GM12878 (cell line): Measurements from ENCODE around the gene SPHK2.

ENCODE experiments used
- BMI1 ChIP-seq: fragments of 450-650 bp; IDR thresholded peaks from 2 replicates; pipeline ENCODE4 v1.6.1; 2016; ENCODE audit warnings: mild to moderate bottlenecking, moderate library complexity, borderline replicate concordance
- POLR2A ChIP-seq: IDR thresholded peaks from 2 replicates; pipeline ENCODE4 v1.6.1; 2011; ENCODE audit warnings: low read depth, mild to moderate bottlenecking, low read length
- TF ChIP-seq, protein P1 (sequence below): IDR thresholded peaks from 2 replicates; pipeline ENCODE4 v1.6.1; 2012; ENCODE audit warnings: low read depth, low read length, improper control_type of control experiment
- TF ChIP-seq, protein P2 (sequence below), 3 experiments: IDR thresholded peaks in 2 of 3; conservative IDR thresholded peaks in 1 of 3; 2 replicates each; pipeline ENCODE4 v1.5.1; 2011; ENCODE audit warnings: low read depth in 3 of 3, low read length in 3 of 3, mild to moderate bottlenecking in 3 of 3, control low read depth in 2 of 3, moderate library complexity in 2 of 3, inconsistent platforms in 1 of 3, mixed read lengths in 1 of 3; ENCODE audit not compliant: control insufficient read depth in 2 of 3, insufficient read depth in 1 of 3; ENCODE audit errors: extremely low read depth in 1 of 3

DNA sequence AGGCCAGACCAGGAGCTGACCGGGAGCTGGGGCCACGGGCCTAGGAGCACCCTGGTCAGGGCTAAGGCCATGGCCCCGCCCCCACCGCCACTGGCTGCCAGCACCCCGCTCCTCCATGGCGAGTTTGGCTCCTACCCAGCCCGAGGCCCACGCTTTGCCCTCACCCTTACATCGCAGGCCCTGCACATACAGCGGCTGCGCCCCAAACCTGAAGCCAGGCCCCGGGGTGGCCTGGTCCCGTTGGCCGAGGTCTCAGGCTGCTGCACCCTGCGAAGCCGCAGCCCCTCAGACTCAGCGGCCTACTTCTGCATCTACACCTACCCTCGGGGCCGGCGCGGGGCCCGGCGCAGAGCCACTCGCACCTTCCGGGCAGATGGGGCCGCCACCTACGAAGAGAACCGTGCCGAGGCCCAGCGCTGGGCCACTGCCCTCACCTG lies 6.6 kb downstream of the SPHK2 start:
- TF ChIP-seq, protein P1, sequence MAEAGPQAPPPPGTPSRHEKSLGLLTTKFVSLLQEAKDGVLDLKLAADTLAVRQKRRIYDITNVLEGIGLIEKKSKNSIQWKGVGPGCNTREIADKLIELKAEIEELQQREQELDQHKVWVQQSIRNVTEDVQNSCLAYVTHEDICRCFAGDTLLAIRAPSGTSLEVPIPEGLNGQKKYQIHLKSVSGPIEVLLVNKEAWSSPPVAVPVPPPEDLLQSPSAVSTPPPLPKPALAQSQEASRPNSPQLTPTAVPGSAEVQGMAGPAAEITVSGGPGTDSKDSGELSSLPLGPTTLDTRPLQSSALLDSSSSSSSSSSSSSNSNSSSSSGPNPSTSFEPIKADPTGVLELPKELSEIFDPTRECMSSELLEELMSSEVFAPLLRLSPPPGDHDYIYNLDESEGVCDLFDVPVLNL, result no peak
- TF ChIP-seq POLR2A (no peak), BMI1 (no peak)
- TF ChIP-seq, protein P2, sequence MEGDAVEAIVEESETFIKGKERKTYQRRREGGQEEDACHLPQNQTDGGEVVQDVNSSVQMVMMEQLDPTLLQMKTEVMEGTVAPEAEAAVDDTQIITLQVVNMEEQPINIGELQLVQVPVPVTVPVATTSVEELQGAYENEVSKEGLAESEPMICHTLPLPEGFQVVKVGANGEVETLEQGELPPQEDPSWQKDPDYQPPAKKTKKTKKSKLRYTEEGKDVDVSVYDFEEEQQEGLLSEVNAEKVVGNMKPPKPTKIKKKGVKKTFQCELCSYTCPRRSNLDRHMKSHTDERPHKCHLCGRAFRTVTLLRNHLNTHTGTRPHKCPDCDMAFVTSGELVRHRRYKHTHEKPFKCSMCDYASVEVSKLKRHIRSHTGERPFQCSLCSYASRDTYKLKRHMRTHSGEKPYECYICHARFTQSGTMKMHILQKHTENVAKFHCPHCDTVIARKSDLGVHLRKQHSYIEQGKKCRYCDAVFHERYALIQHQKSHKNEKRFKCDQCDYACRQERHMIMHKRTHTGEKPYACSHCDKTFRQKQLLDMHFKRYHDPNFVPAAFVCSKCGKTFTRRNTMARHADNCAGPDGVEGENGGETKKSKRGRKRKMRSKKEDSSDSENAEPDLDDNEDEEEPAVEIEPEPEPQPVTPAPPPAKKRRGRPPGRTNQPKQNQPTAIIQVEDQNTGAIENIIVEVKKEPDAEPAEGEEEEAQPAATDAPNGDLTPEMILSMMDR (IDR thresholded peaks at IDR 0.05 in 2 of 3, conservative IDR thresholded peaks at IDR 0.05 in 1 of 3; ENCODE audit: control insufficient read depth in 2 of 3, extremely low read depth in 1 of 3, insufficient read depth in 1 of 3, low read depth in 3 of 3, low read length in 3 of 3), result no peak
